Gastroesophageal sphincter (tissue), 3 donors: ENCODE measurements around the gene C2orf78.

ENCODE experiments used
- CTCF ChIP-seq, 4 experiments: fragments of 200-600 bp in 2 of 4; fragments of 450-650 bp in 2 of 4; sonication (generic) in 1 of 4; IDR thresholded peaks; one replicate each; pipeline ENCODE4 v1.5.1; 2017 to 2019; ENCODE audit warnings: antibody characterized with exemption in 4 of 4, mild to moderate bottlenecking in 2 of 4, moderate library complexity in 2 of 4
- EP300 ChIP-seq: sonication (generic); formaldehyde crosslinking; IDR thresholded peaks from one replicate; pipeline ENCODE4 v1.6.1; 2017; ENCODE audit warnings: antibody characterized with exemption, mild to moderate bottlenecking
- POLR2A ChIP-seq, 2 donors: fragments of 450-650 bp; IDR thresholded peaks; one replicate each; pipeline ENCODE4 v1.6.1; 2017; ENCODE audit warnings: antibody characterized with exemption in 2 of 2, mild to moderate bottlenecking in 2 of 2, moderate library complexity in 1 of 2
- POLR2AphosphoS5 ChIP-seq: sonication (generic); formaldehyde crosslinking; IDR thresholded peaks from one replicate; pipeline ENCODE4 v1.6.1; 2017; ENCODE audit warnings: antibody characterized with exemption

GRCh38 chr2:73850009-73850408, 66.0 kb downstream of the C2orf78 start:
- TF ChIP-seq POLR2A (IDR thresholded peaks at IDR 0.05): no peak
- no peak for TF ChIP-seq CTCF (IDR thresholded peaks at IDR 0.05)
- TF ChIP-seq POLR2AphosphoS5: no peak
- no peak for TF ChIP-seq EP300
